GM18526 (cell line): ENCODE measurements around the gene KRTAP10-1.

Experiments
- POLR2A ChIP-seq: IDR thresholded peaks from 3 replicates; pipeline ENCODE4 v1.6.1; 2011; ENCODE audit not compliant: insufficient read length; ENCODE audit errors: extremely low read depth

Gene KRTAP10-1

DNA sequence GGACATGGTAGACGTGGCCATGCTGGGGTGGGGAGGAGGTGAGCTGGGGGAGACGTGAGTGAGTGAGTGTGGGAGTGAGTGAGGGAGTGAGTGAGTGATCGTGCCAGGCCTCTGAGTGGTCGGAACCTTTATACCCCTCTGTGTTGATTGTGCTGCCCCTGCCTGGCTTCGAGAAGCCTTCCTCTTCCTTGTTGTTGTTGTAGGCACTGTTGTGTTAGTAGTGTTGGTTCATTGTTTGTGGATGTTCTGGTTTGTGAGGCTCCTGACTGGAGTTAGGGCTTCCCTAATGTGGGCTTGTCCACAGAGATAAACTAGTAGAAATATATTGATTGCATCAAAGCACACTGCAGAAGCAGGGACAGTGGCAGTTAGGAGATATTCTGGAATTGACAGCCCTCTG, 18.7 kb upstream of the KRTAP10-1 start, which contains the start of gene KRTAP10-3:
TSS of gene KRTAP10-3 (minus strand) at position 101 of the 400 bp plus-strand sequence. CDS start at position 21, 80 bp downstream.
- TF ChIP-seq POLR2A = no peak

DNA sequence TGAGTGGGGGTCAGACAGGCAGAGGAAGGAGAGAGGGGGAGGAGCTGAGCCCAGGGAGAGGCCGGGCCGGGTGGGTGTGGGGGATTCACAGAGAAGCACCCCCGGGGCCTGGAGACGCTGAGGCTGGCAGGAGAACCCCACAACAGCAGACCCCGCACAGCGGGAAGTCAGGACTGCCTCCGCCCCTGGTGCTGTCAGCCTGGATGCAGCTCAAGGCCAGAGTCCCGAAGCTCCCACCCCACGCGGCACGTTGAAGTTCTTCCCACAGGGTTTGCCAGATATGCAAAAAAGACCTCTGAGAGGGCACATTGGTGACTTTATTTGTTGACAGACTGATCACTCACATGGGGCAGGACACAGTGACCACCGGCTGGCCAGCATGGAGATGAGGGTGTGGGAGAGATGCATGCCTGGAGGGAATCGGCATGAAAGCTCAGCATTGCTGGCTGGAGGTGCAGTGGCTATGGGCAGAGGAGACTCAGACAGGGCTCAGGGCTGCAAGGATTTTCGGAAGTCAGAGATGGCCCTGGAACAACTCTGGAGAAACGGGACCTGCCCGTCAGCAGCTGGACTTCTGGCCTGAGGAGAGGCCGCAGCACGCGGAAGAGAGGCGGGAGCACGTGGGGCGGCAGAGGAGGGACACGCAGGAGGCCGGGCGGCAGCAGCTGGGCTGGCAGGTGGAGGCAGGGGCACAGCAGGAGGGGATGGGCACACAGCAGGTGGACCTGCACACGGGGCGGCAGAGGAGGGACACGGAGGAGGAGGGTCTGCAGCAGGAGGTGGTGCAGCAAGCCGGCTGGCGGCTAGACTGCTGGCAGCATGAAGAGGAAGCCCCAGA, 17.7 kb upstream of the KRTAP10-1 start:
- TF ChIP-seq POLR2A = no peak

DNA sequence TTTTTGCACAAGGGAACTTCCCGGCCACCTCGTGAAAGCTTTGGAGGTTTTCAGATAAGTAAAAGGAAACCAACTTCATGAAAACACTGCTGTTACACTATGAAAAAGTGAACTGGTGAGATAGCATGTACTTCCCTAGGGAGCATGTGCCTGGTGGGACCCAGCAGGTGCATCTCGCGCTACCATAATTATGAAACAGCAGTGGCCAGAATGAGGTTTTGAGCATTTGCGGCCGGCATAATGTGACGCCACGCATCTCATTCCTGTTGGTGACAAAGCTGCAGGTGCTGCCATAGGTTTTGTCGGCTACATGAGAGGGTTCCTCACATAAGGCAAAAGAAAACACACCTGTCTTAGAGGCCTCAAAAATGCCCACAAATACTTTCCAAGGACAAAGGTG, 16.9 kb upstream of the KRTAP10-1 start:
- TF ChIP-seq POLR2A = no peak

DNA sequence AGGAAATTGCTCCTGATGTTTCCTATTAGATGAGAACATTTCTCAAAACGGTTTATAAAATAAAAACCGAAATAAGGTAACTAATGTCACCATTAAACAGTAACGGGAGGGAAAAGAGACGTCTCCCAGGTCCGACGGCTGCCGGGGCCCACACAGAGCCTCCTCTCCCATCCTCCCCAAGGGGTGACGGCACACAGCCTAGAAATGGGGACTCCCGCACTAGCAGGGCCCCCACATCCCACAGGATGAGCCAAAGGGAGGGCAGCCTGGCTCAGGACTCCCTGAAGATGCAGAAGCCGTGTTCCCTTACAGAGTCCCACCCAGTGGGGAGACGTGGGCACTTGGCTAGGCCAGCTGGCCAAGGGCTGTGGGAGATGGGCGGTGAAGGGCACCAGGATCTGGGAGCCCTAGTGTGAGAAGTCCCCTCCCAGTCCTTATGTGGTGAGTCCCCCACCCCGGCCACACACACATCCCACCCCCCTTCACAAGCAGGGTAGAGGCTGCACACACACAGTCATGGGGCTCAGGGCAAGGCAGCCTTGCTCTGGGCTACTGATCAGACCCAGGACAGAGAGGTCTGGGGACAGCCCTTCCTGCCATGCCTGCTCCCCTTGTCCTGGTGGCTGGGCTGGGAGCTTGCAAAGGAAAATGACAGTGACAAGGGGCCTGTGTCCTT, 15.3 kb upstream of the KRTAP10-1 start:
- no peak for TF ChIP-seq POLR2A

DNA sequence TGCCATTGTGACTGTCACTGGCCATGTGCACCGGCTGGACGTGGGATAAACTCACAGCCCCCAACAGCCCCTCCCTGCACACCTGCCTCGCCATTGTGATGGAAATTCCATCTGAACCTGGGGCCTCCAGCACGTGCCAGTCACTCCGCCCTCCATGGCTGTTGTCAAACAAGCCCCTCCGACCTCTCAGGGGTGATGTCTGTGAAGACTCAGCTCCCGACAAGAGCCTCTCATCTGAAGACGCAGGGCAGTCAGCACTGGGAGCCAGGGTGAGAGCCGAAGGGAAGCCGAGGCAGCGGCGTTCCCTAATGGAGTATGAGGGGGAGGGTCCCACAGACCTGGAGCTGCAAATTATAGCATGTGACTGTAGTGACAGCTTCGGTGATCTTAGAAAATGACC, 12.7 kb upstream of the KRTAP10-1 start:
- no peak for TF ChIP-seq POLR2A

DNA sequence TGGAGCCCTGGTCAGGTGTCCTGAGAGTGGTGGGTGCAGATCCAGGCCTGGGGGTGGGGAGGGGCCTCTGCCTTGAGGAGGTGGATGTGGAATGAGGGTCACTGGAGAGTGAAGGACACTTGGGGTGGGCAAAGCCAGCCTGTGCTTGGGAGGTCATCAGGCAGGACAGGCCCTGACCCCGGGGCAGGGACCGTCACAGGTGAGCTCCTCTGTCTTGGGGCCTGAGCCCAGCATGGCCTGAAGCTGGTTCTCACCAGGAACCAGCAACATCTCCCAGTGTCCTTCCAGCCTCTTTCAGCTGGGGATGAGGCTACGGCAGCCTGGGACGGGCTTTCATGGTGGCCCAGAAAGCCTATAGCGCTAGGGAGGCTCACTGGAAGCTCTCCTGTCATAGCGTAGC, 12.1 kb upstream of the KRTAP10-1 start:
- TF ChIP-seq POLR2A = no peak

DNA sequence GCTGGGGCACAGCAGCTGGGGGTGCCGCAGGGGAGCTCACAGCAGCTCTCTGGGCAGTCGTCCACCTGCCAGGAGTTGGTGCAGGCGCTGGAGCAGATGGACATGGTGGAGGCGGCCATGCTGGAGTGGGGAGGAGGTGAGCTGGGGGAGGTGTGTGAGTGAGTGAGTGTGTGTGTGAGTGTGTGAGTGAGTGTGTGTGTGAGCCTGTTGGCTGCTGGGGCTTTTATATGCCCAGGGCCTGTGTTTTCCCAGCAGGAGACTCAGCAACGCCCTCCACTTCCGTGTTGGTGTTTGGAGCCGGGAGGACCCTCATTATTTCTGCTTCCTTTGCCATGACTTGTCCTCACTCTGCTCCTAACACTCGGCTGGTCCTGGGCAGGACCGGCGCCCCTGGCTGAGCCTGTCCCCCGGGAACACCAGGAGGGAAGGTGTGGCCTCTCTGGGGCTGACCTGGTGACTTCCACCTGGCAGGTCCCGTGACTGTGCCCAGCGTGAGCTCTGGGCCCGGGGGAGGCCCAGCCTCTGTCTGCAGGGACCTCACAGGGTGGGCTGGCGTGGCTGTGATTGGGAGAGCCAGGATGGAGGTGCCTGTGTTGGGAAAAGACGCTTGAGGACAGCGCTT, 11.5 kb upstream of the KRTAP10-1 start, which contains the start of gene KRTAP10-2:
TSS of gene KRTAP10-2 (minus strand) at position 166 of the 622 bp plus-strand sequence. CDS start at position 119, 47 bp downstream.
- TF ChIP-seq POLR2A = no peak

DNA sequence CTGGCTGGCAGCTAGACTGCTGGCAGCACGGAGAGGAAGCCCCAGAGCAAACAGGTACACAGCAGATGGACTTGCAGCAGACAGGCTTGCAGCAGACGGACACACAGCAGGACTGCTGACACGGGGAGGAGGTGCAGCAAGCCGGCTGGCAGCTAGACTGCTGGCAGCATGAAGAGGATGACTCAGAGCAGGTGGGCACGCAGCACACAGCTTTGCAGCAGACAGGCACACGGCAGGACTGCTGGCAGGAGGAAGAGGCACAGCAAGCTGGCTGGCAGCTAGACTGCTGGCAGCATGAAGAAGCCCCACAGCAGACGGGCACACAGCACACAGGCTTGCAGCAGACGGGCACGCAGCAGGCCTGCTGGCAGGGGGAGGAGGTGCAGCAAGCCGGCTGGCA, 10.8 kb upstream of the KRTAP10-1 start:
- TF ChIP-seq POLR2A = no peak

DNA sequence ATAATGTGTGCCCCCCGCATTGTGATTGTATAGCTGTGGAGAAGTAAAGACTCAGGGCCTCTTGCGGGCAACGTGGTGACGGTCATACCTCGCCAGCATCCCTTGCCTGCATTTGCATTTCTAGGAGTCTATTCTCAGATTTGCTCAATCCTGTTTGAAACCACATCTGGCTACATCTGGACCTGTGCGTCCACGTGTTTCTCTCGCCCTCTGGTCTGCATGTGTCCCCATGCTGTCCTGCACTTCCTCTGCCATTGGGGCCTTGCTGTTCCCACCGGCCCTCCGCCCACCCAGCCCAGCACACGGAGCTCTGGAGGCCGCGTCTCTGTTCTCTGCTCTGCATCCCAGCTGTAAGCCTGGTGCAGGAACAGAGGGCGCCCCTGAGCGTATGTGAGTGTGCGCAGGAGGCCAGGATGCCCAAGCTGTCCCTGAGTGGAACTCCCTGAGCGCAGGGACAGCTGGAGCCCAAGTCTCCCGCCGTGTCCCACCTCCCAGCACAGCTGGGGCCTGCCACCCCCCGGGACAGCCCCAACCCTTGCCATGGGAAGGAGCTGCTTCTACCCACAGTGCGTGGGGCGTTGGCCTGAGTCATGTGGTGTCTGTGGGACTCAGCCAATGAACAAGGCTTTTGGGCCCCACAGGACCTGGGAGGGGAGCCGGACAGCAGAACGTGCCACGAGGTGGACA, 9.7 kb upstream of the KRTAP10-1 start:
- TF ChIP-seq POLR2A = no peak

DNA sequence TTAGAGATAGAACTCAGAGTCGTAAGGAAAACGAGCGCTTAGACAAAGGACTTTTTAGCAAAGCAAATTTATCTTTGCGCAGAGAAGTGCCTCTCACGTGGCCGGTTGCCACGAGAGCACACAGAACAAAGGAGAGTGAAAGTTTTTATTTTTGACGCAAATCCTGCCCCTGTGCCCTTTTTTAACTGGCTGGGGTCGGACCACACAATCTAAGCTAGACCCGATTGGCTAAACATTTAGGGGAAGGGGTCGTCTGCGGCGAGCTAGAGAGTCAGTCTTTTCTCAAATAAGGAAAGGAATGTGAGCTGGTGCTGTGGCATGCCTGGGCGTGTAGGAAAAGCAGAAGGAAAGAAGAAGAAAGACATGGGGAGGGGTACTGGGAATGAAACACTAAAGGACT, 8.9 kb upstream of the KRTAP10-1 start:
- TF ChIP-seq POLR2A = no peak

DNA sequence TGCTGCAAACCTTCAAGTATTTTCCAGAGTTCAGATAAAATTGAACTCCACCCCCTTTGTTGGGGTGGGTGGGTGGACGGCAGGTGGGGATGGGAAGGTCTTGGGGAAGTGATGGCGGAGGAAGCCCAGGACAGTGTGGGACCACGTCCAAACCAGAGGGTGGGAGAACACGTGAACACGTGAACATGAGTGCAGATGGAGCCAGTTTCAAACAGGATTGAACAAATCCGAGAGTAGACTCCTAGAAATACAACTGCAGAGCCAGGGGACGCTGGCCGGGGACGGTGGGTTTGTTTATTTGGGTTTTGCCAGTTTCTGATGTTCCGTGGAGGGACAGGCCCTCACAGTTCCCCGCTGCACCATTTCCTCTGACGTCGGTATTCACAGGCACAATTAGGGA, 8.4 kb upstream of the KRTAP10-1 start:
- TF ChIP-seq POLR2A = no peak

DNA sequence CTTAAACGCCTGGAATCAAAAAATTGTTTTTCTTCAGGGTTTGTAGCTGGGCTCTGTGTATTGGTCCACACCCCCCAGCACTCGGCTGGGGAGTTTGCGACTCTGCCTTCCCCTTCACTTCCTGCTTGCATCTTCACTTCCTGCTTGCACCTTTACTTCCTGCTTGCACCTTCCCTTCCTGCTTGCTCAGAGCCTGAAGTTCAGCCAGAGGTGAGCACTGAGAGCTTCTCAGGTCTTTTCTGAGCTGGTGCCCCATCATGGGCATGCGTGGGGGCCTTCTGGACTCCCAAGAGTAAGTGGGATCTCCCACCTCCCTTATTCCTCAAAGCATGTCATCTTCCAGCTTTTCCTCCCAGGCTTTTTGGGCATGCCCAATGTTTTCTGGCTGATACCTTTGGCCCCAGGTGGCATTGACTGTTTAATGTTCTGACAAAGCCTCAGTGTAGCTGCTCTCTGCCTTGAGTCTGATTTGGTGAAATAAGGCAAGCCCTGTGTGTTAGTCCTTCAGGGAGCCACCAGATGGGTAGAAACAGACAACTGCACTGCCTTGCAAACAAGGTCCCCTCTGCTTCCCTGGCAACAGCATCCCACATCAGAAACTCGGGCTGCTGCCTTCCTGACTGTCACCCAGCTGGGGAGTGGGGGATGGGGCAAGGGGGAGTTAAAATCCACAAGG, 7.8 kb upstream of the KRTAP10-1 start:
- TF ChIP-seq POLR2A = no peak

DNA sequence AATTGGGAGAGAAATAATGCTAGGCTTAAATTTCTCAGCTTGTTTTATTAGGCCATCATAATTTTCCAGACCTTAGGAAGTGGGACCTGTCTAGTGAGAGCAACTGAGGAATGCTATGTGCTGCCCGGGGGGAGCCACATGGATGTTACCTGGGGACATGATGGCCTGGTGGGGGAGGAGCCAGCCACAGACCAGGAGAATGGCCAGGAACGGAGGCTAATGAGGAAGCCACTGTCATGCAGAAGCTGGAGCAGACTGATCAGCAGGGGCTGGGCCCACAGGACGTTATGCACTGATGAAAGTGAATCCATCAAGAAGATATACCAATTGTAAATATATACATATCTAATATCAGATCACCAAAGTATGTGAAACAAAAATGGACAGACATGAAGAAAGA, 4.6 kb upstream of the KRTAP10-1 start:
- TF ChIP-seq POLR2A = no peak

DNA sequence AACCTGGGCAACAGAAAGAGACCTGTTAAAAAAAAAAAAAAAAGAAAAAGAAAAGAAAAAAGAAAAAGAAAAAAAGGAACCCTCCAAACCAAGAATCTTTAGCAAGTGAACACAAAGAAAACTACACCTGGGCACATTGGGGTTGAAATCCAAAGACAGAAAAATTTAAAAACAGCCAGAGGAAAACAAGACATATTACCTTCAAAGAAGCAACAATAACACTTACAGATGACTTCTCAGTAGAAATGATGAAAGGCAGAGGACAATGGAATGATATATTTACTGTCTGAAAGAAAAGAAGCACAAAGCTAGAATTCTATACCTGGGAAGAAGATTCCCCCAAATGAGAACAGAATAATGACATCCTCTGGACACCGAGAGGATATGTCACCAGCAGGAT, 2.7 kb upstream of the KRTAP10-1 start:
- TF ChIP-seq POLR2A = no peak
